OCI-LY7 (cell line): ENCODE measurements around the gene GPR37.

Experiments used
- CTCF ChIP-seq: fragments of 200-600 bp; sonication (generic); conservative IDR thresholded peaks from 2 replicates; pipeline ENCODE4 v1.5.1; 2014; ENCODE audit warnings: mild to moderate bottlenecking, antibody characterized with exemption, low read length, moderate library complexity, mixed read lengths
- EZH2phosphoT487 ChIP-seq: fragments of 200-600 bp; sonication (generic); IDR thresholded peaks from 2 replicates; pipeline ENCODE4 v1.6.1; 2018; ENCODE audit warnings: low read depth, borderline replicate concordance, mild to moderate bottlenecking, mixed run types, antibody characterized with exemption, low read length, moderate library complexity, mixed read lengths

DNA sequence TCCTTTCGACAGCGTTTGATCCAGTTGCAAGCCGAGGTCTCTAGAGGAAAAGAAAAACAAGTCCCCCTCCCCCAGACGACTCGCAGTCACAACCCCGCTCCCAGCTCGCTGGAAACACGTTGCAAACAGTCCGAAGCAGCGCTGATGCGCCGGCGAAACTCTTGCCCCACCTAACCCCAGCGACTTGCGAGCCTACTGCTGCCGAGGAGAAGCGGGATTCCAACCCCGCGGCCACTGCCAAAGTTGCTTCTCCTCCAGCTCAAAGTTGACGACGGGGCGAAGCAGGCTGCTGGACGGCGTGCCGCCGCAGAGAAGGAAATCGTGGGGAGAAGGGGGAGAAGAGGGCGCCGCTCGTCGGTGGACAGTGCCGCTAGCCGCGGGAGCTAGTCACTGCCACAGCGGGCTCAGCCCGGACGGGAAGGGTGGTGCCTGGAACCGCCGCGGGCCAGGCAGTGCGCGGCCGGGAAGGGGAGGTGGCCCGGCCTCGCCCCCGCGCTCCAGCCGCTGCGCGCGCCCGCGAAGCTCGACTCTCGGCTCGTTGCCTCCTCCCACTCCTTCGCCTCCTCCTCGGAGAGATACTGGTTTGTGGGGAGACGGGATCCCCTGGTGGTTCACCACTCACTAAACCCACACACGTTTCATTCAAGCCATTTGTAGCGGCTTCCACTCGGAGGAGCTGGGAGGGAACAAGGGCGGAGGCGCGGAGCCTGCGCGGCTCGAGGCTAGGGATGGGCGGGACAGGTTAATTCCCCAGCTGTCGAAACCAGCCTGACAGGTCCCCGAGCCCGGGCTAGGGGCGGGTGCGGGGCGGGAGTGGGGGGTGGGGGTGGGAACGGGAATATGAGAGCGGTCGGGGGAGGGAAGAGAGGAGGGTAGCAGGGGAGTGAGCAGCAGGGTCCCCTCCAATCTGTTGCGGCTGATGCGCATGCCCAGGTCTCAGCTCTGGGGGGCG lies at the start of gene GPR37:
- no peak for TF ChIP-seq CTCF
- TF ChIP-seq EZH2phosphoT487: no peak
